ENCODE data around the gene SCGB1D4.

- TF ChIP-seq MYC (IDR thresholded peaks at IDR 0.05; ENCODE audit: low read depth, low read length): no peak
- no peak for TF ChIP-seq MAX (IDR thresholded peaks at IDR 0.05; ENCODE audit: insufficient read depth, insufficient read length)
- TF ChIP-seq CTCF (IDR thresholded peaks at IDR 0.05; ENCODE audit: extremely low read depth in 1 of 2, insufficient read depth in 1 of 2, low read depth in 1 of 2, low read length in 2 of 2): no peak
- no peak for TF ChIP-seq EZH2 (IDR thresholded peaks at IDR 0.05; ENCODE audit: borderline replicate concordance, low read depth, low read length, severe bottlenecking)
- TF ChIP-seq GATA2 (IDR thresholded peaks at IDR 0.05; ENCODE audit: insufficient read depth, insufficient read length, low read depth, low read length): no peak
- TF ChIP-seq POLR2A (IDR thresholded peaks at IDR 0.05; ENCODE audit: low read depth, low read length): no peak
- no peak for TF ChIP-seq JUN (IDR thresholded peaks at IDR 0.05; ENCODE audit: borderline replicate concordance, insufficient read depth, insufficient read length, low read depth)
- TF ChIP-seq POLR2AphosphoS5 (IDR thresholded peaks at IDR 0.05; ENCODE audit: insufficient read depth, low read depth, low read length): no peak
Observed at GRCh38 chr11:62306227-62306626, 7.4 kb upstream of the SCGB1D4 start.

Data from endothelial cell of umbilical vein (primary cell).